HFF-Myc (cell line): ENCODE data around the gene DHRSX.

ENCODE experiments used
- DNase-seq: peaks from one replicate; pipeline ENCODE4 v3.0.0-alpha.2; 2011; ENCODE audit warnings: low read depth; ENCODE audit errors: extremely low read depth
- H3K4me3 ChIP-seq: replicated peaks from 2 replicates; pipeline ENCODE4 v1.5.1; 2011; ENCODE audit warnings: low read depth, mild to moderate bottlenecking, control low read depth, low read length
- TF ChIP-seq, protein P1 (sequence below): IDR thresholded peaks from 2 replicates; pipeline ENCODE4 v1.5.1; 2012; ENCODE audit warnings: mild to moderate bottlenecking, low read depth, low read length, control low read depth; ENCODE audit errors: missing control alignments

The DHRSX gene

DNA sequence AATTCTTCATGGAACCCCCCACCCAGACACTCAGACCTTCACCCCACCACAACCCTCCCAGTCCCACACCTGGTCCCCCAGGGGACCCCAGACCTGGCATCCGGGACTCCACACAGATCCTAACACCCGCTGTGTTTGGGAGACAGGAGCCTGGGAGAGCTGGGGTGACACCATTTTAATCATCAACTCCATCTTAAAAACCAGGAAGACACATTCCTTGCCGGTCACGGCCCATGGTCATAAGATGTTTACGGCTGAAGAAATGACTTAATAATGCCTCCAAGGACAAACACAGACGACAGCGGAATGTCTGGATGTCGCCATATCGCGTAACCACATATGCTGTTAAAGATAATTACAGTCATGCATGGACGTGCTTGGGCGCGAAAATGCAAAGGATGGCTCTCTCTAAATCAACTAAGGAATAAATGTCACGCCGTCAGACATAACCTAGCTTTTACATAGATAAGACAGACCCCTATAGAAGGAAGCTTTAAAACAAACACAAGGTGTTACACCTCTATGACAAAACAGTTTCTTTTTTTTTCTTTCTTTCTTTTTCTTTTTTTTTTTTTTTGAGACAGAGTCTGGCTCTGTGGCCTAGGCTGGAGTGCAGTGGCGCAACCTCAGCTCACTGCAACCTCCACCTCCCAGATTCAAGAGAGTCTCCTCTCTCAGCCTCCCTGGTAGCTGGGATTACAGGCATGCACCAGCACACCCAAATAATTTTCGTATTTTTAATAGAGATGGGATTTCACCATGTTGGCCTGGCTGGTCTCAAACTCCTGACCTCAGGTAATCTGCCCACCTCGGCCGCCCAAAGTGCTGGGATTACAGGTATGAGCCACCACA is 2.1 kb upstream of the DHRSX start:
- TF ChIP-seq, protein P1, sequence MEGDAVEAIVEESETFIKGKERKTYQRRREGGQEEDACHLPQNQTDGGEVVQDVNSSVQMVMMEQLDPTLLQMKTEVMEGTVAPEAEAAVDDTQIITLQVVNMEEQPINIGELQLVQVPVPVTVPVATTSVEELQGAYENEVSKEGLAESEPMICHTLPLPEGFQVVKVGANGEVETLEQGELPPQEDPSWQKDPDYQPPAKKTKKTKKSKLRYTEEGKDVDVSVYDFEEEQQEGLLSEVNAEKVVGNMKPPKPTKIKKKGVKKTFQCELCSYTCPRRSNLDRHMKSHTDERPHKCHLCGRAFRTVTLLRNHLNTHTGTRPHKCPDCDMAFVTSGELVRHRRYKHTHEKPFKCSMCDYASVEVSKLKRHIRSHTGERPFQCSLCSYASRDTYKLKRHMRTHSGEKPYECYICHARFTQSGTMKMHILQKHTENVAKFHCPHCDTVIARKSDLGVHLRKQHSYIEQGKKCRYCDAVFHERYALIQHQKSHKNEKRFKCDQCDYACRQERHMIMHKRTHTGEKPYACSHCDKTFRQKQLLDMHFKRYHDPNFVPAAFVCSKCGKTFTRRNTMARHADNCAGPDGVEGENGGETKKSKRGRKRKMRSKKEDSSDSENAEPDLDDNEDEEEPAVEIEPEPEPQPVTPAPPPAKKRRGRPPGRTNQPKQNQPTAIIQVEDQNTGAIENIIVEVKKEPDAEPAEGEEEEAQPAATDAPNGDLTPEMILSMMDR = no peak
- no peak for DNase-seq
- H3K4me3 ChIP-seq = no peak overlapping the region

DNA sequence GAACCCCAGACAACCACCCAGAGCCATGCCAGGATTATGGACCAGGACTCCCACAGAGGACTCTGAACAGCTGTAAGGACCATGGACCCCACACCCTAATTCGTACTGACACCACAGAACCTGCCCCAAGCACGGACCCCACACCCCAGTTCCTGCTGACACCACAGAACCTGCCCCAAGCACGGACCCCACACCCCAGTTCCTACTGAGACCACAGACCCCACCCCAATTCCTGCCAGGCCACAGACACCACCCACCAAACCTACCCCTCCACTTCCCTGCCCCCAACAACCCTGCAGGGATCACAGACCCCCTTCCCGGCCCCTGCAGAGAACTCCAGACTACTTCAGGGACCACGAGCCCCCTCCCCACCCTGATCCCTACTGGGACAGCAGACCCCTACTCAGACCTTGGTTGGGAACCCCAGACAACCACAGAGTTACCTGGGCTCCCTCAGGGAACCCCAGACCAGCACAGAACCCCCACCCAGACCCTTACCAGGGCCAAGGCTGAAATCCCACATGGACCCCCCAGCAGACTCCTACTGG is 1.4 kb upstream of the DHRSX start:
- H3K4me3 ChIP-seq = no peak overlapping the region
- no peak for DNase-seq
- TF ChIP-seq, protein P1 = no peak

DNA sequence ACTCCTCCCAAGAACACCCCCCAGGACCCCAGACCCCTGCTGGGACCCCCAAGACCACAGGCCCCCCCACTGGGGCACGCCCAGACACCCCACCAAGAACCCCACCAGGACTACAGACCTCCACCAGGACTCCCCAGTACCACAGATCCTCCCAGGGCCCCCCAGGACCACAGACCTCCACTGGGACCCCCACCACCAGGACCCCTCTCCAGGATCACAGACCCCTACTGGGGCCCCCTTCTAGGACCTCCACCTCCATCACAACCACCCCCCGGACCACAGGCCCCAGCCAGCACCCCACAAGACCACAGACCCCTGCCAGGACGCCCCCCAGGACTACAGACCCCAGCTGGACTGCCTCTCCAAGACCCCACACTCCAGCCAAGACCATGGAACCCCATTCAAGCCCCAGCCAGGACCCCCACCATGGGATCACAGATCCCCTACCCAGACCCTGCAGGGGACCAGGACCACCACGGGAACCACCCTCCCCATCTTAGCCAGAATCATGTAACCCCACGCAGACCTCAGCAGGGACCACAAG is 855 bp upstream of the DHRSX start:
- TF ChIP-seq, protein P1 = no peak
- no peak overlapping the region for H3K4me3 ChIP-seq
- no peak for DNase-seq

DNA sequence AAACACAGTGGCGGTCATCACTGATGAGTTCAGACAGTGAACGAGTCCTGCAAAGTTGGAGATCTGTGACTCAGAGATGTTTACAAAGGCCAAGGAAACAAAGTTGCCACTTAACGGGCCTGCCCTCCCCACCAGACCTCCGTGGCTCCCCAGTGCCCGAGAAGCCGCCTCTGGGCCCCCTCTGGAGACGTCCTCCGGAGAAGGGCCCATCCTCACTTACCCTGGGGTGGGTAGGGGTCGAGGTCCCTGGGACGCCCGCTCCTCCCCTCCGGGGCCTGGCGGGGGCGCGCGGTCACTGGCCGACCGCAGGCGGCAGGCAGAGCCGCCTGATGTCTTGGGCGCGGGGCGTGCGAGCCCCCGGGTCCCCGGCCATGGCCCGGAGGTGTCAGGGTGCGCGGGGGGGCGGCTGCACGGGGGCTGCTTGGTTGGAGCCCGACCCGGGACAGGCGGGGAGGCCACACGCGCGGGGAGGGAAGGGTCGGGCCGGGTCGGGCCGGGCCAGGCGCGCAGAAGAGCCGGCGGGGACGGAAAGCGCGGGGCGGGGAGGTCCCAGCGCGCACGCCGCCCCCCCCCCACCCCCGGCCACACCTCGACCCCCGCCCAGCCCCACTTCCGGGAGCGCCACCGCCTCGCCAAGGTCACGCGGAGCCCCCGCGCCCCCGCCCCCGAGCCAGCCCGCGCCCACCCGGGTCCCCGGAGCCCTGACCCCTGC is 529 bp downstream of the DHRSX start:
- peak overlapping the region; percentile 66 for H3K4me3 ChIP-seq
- DNase-seq = no peak
- TF ChIP-seq, protein P1 = no peak

DNA sequence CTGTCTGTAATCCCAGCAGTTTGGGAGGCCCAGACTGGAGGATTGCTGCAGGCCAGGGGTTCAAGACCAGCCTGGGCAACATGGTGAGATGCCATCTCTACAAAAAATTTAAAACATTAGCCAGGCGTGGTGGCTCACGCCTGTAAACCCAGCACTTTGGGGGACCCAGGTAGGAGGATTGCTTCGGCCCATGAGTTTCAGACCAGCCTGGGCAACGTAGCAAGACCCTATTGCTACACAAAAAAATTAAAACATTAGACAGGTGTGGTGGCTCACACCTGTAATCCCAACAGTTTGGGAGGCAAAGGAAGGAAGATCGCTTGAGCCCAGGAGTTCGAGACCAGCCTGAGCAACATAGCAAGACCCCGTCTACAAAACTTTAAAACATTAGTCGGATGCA is 1.3 kb downstream of the DHRSX start:
- TF ChIP-seq, protein P1 = no peak

DNA sequence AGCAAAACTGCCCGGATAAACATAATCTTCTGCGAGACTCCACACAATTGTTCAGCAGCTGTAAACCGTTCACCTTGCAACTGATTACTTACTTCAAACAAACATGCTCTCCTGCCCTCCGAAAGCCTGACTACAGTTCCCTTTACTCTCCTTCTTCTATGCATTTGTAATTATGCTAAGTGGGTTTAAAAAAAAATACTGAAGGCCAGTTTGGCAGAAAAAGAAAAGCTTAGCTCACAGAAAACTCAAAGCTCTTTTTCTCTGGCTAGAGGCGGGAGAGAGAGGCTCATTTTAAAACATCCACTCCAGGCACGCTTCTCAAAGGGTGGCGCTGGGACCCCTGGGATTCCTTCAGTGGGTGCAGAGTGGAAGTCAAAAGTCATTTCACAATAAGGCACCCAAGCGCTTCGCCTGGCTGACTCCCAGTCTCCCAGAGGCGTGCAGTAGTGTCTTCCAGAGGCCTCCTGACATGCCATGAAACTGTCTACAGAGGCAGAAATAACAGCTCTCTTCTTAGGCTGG is 1.9 kb downstream of the DHRSX start:
- DNase-seq = no peak
- TF ChIP-seq, protein P1 = no peak
- H3K4me3 ChIP-seq = peak overlapping the region; percentile 66

More for the DNA sequence above, 1.3 kb downstream of the DHRSX start:
- DNase-seq = no peak
- H3K4me3 ChIP-seq = peak overlapping the region; percentile 66
